Endothelial cell of umbilical vein (primary cell): Measurements from ENCODE around the gene BCOR. TPM values are rescaled to one million over a fixed set of nuclear protein-coding genes. Genes with fewer than 3 reads are reported as not detected.

Source experiments
- BruUV-seq: library from RNA; stranded (reverse); fragments of 400-500 nt; replicated peaks from 2 replicates; lab custom pipeline; 2021; lab: Mats Ljungman, UMichigan
- CTCF ChIA-PET: fragments of 300-600, 350-600 bp; sonication (Branson Sonifier 250); formaldehyde crosslinking; loops from one replicate; lab custom pipeline; 2021; ENCODE audit warnings: antibody characterized with exemption, inconsistent platforms; lab: Charles Lee
- POLR2A ChIA-PET: fragments of 300-600, 350-600 bp; sonication (Branson Sonifier 250); formaldehyde crosslinking; loops from one replicate; lab custom pipeline; 2021; ENCODE audit warnings: antibody characterized with exemption, inconsistent platforms; lab: Charles Lee
- DNase-seq: peaks from one replicate; pipeline ENCODE4 v3.0.0-alpha.2; 2011; ENCODE audit warnings: low read depth, low spot score
- FAIRE-seq: peaks from 2 replicates; lab custom pipeline; 2011; peaks lifted over from hg19 to GRCh38; lab: Jason Lieb, UNC
- H2AFZ ChIP-seq: 2 replicates; pipeline ENCODE4 v1.6.0; 2012; ENCODE audit warnings: low read depth, low read length, control low read depth, inconsistent platforms
- H3K27ac ChIP-seq: 2 replicates; pipeline ENCODE4 v1.5.1; 2011; ENCODE audit warnings: low read depth, mild to moderate bottlenecking, control low read depth, low read length, moderate library complexity; ENCODE audit not compliant: insufficient read depth
- H3K27me3 ChIP-seq, 2 experiments: 2 replicates each; pipeline versions ENCODE4 v1.6.0 to v1.6.1; 2011; ENCODE audit warnings: low read length in 2 of 2, mixed read lengths in 1 of 2; ENCODE audit not compliant: control insufficient read depth in 2 of 2, insufficient read depth in 2 of 2
- H3K36me3 ChIP-seq, 2 experiments: 2 replicates in 1 of 2; 3 replicates in 1 of 2; pipeline ENCODE4 v1.5.1; 2011; ENCODE audit warnings: low read length in 2 of 2, mild to moderate bottlenecking in 1 of 2, moderate library complexity in 1 of 2; ENCODE audit not compliant: control insufficient read depth in 2 of 2, insufficient read depth in 2 of 2; ENCODE audit errors: extremely low read depth in 1 of 2
- H3K4me1 ChIP-seq: 3 replicates; pipeline ENCODE4 v1.5.1; 2011; ENCODE audit warnings: mild to moderate bottlenecking, low read length; ENCODE audit not compliant: control insufficient read depth, insufficient read depth; ENCODE audit errors: extremely low read depth
- H3K4me2 ChIP-seq: 2 replicates; pipeline ENCODE4 v1.6.1; 2011; ENCODE audit warnings: low read length, control low read depth, mixed read lengths; ENCODE audit not compliant: insufficient read depth
- H3K4me3 ChIP-seq, 3 experiments: fragments of 200-600 bp in 1 of 3; sonication (generic), shearing (Covaris generic) in 1 of 3; replicated peaks in 1 of 3; 2 replicates each; pipeline ENCODE4 v1.5.1; 2011 to 2016; ENCODE audit warnings: control low read depth in 3 of 3, low read length in 3 of 3, mild to moderate bottlenecking in 2 of 3, inconsistent platforms in 1 of 3, low read depth in 1 of 3, moderate library complexity in 1 of 3; ENCODE audit not compliant: insufficient read depth in 1 of 3
- H3K79me2 ChIP-seq: 2 replicates; pipeline ENCODE4 v1.6.0; 2012; ENCODE audit warnings: low read length, inconsistent platforms; ENCODE audit not compliant: control insufficient read depth, insufficient read depth
- H3K9ac ChIP-seq: replicated peaks from 2 replicates; pipeline ENCODE3; 2011; ENCODE audit warnings: low read length, control low read depth; ENCODE audit not compliant: insufficient read depth; ENCODE audit errors: extremely low read depth
- H3K9me1 ChIP-seq: replicated peaks from 3 replicates; pipeline ENCODE4 v1.6.0; 2011; ENCODE audit warnings: mild to moderate bottlenecking, low read length; ENCODE audit not compliant: control insufficient read depth, insufficient read depth; ENCODE audit errors: extremely low read depth
- H3K9me3 ChIP-seq: replicated peaks from 2 replicates; pipeline ENCODE4 v1.5.1; 2012; ENCODE audit warnings: low read length, inconsistent platforms; ENCODE audit not compliant: control insufficient read depth, insufficient read depth
- H4K20me1 ChIP-seq: replicated peaks from 2 replicates; pipeline ENCODE3; 2011; ENCODE audit warnings: mild to moderate bottlenecking, low read length; ENCODE audit not compliant: control insufficient read depth, insufficient read depth; ENCODE audit errors: extremely low read depth
- CTCF ChIP-seq, 2 donors: IDR thresholded peaks; 1 replicate in 1 of 2; 2 replicates in 1 of 2; pipeline ENCODE4 v1.5.1; 2011; ENCODE audit warnings: low read length in 2 of 2, mild to moderate bottlenecking in 2 of 2, moderate library complexity in 2 of 2, control low read depth in 1 of 2, inconsistent platforms in 1 of 2, low read depth in 1 of 2; ENCODE audit not compliant: insufficient read depth in 1 of 2; ENCODE audit errors: extremely low read depth in 1 of 2
- EZH2 ChIP-seq: IDR thresholded peaks from 2 replicates; pipeline ENCODE4 v1.6.1; 2012; ENCODE audit warnings: borderline replicate concordance, low read depth, mild to moderate bottlenecking, moderate library complexity, low read length, inconsistent platforms; ENCODE audit not compliant: severe bottlenecking
- FOS ChIP-seq: IDR thresholded peaks from 2 replicates; pipeline ENCODE4 v1.6.1; 2011; ENCODE audit warnings: mild to moderate bottlenecking, low read length, moderate library complexity, borderline replicate concordance; ENCODE audit not compliant: insufficient read depth
- GATA2 ChIP-seq: IDR thresholded peaks from 2 replicates; pipeline ENCODE4 v1.7.0; 2011; ENCODE audit warnings: low read depth, mild to moderate bottlenecking, moderate library complexity, mixed read lengths, low read length; ENCODE audit not compliant: insufficient read length, insufficient read depth
- JUN ChIP-seq: IDR thresholded peaks from 2 replicates; pipeline ENCODE4 v1.6.1; 2011; ENCODE audit warnings: borderline replicate concordance, low read depth; ENCODE audit not compliant: insufficient read length, insufficient read depth
- MAX ChIP-seq: IDR thresholded peaks from 2 replicates; pipeline ENCODE4 v1.6.1; 2011; ENCODE audit not compliant: insufficient read depth, insufficient read length
- MYC ChIP-seq: IDR thresholded peaks from one replicate; pipeline ENCODE4 v1.6.1; 2011; ENCODE audit warnings: mild to moderate bottlenecking, low read depth, low read length
- POLR2A ChIP-seq: IDR thresholded peaks from 2 replicates; pipeline ENCODE4 v1.6.1; 2012; ENCODE audit warnings: low read depth, mild to moderate bottlenecking, control low read depth, low read length
- POLR2AphosphoS5 ChIP-seq: IDR thresholded peaks from 2 replicates; pipeline ENCODE4 v1.6.1; 2012; ENCODE audit warnings: low read depth, mild to moderate bottlenecking, control low read depth, low read length, moderate library complexity; ENCODE audit not compliant: insufficient read depth
- dilution Hi-C: fragments of 300-500 bp; cut with MboI; formaldehyde crosslinking; loops from one replicate; pipeline ENCODE4 v1.15.0; 2019; ENCODE audit warnings: low sequenced_read_pairs; ENCODE audit not compliant: extremely low pct_ligation_motif_present
- intact Hi-C: fragments of 100-400 bp; cut with micrococcal nuclease; formaldehyde crosslinking; loops from one replicate; pipeline ENCODE4 v1.10.0; 2022
- polyA plus RNA-seq, 4 experiments: library from polyadenylated mRNA; depleted of rRNA in 3 of 4; stranded (reverse) in 3 of 4; unstranded in 1 of 4; fragments of >200 nt; gene quantifications; 2 replicates each; pipeline versions ENCODE4 v1.2.1 to v1.2.3, GENCODE V29; 2011 to 2012; ENCODE audit warnings: missing spikeins in 1 of 4
- total RNA-seq: library from RNA; stranded (reverse); gene quantifications from 2 replicates; pipeline ENCODE4 v1.2.3, GENCODE V29; 2021

The BCOR gene
- total and polyA plus RNA-seq, 2 donors (not counting 3 experiments of a cell fraction or from before 2014, with no cell fraction given): 10.1 to 24.2 TPM

GRCh38 chrX:40092808-40093435 lies 4.8 kb downstream of the BCOR start:
- ChIA-PET POLR2A (no interaction called here), CTCF (interaction anchor here (1.3 kb wide), 2 partner anchors 52 to 175 kb away, joined by 3 to 5 read pairs; no protein-coding TSS in a partner anchor)
- no peak overlapping the region for H3K4me3 ChIP-seq
- intact Hi-C loops: loop anchor here (5.0 kb wide), 1 partner anchor 281 kb away; no protein-coding TSS in a partner anchor
- H3K27ac ChIP-seq: no peak overlapping the region
- no peaks in the 10 kb centered on the region for H3K9me3 ChIP-seq
- H3K27me3 ChIP-seq: no peaks in the 10 kb centered on the region
- H3K9me1 ChIP-seq: no peaks in the 10 kb centered on the region
- H3K9ac ChIP-seq: no peak overlapping the region
- peaks cover 17% of the 10 kb centered on the region for H3K4me1 ChIP-seq
- H2AFZ ChIP-seq: no peak overlapping the region
- H4K20me1 ChIP-seq: no peaks in the 10 kb centered on the region
- H3K36me3 ChIP-seq: no peaks in the 10 kb centered on the region
- BruUV-seq: no TSS peak
- dilution Hi-C loops: no loop called here
- H3K4me2 ChIP-seq: no peak overlapping the region
- DNase-seq (no peak), FAIRE-seq (no peak)
- TF ChIP-seq FOS (no peak), CTCF (IDR thresholded peaks at IDR 0.05; ENCODE audit: extremely low read depth in 1 of 2, insufficient read depth in 1 of 2, low read depth in 1 of 2, low read length in 2 of 2) (no peak), POLR2A (no peak), MAX (no peak), MYC (no peak), JUN (no peak), GATA2 (no peak), EZH2 (no peak), POLR2AphosphoS5 (no peak)
- H3K79me2 ChIP-seq: peaks cover 76% of the 10 kb centered on the region
